Measurements from ENCODE around the gene PLAC1.

The PLAC1 gene

GRCh38 chrX:134658002-134658759, at the start of gene PLAC1:
PLAC1 (minus strand) TSS chrX:134658471; CDS start chrX:134566682, 91,789 bp downstream.
- TF ChIP-seq CTCF (IDR thresholded peaks at IDR 0.05; ENCODE audit: control insufficient read depth, extremely low read depth, insufficient read depth), result no peak
- no peak within 1 kb of the TSS for H3K4me3 ChIP-seq (ENCODE audit: low read depth, low read length)
- no peak for DNase-seq (ENCODE audit: low read depth)

GRCh38 chrX:134706138-134706537, 47.9 kb upstream of the PLAC1 start:
- H3K4me3 ChIP-seq (ENCODE audit: low read depth, low read length), result no peak overlapping the region
- no peak for TF ChIP-seq CTCF (IDR thresholded peaks at IDR 0.05; ENCODE audit: control insufficient read depth, extremely low read depth, insufficient read depth)
- no peak for DNase-seq (ENCODE audit: low read depth)

GRCh38 chrX:134695999-134696398, 37.7 kb upstream of the PLAC1 start:
- TF ChIP-seq CTCF (IDR thresholded peaks at IDR 0.05; ENCODE audit: control insufficient read depth, extremely low read depth, insufficient read depth), result no peak
- DNase-seq (ENCODE audit: low read depth), result no peak
- H3K4me3 ChIP-seq (ENCODE audit: low read depth, low read length), result no peak overlapping the region

GRCh38 chrX:134694333-134695322, 36.4 kb upstream of the PLAC1 start:
- no peak for DNase-seq (ENCODE audit: low read depth)
- TF ChIP-seq CTCF (IDR thresholded peaks at IDR 0.05; ENCODE audit: control insufficient read depth, extremely low read depth, insufficient read depth), result no peak
- H3K4me3 ChIP-seq (ENCODE audit: low read depth, low read length), result no peak overlapping the region

GRCh38 chrX:134693644-134694043, 35.4 kb upstream of the PLAC1 start:
- DNase-seq (ENCODE audit: low read depth), result no peak
- H3K4me3 ChIP-seq (ENCODE audit: low read depth, low read length), result no peak overlapping the region
- TF ChIP-seq CTCF (IDR thresholded peaks at IDR 0.05; ENCODE audit: control insufficient read depth, extremely low read depth, insufficient read depth), result no peak

- no peak overlapping the region for H3K4me3 ChIP-seq (ENCODE audit: low read depth, low read length)
- DNase-seq (ENCODE audit: low read depth), result no peak
- no peak for TF ChIP-seq CTCF (IDR thresholded peaks at IDR 0.05; ENCODE audit: control insufficient read depth, extremely low read depth, insufficient read depth)
Observed at GRCh38 chrX:134692990-134693389, 34.7 kb upstream of the PLAC1 start.

Measured in LNCaP clone FGC (cell line).